Smooth muscle cell (in vitro differentiated cells): ENCODE results near the gene AADACL2. TPM values are rescaled to one million over a fixed set of nuclear protein-coding genes. Genes with fewer than 3 reads are reported as not detected.

Experiments
- DNase-seq: peaks from one replicate; lab custom pipeline; 2025; ENCODE audit not compliant: unreplicated experiment; lab: John Stamatoyannopoulos, UW
- H2AFZ ChIP-seq: fragments of 200-600 bp; sonication (generic); 2 replicates; pipeline ENCODE4 v1.6.0; 2016; ENCODE audit warnings: antibody characterized with exemption, low read depth, mild to moderate bottlenecking
- H3F3A ChIP-seq: fragments of 200-600 bp; sonication (generic); 2 replicates; pipeline ENCODE4 v1.6.0; 2017; ENCODE audit warnings: antibody characterized with exemption, low read depth
- H3K27ac ChIP-seq: fragments of 200-600 bp; sonication (generic); 2 replicates; pipeline ENCODE4 v1.5.1; 2016; ENCODE audit warnings: low read depth, mild to moderate bottlenecking
- H3K27me3 ChIP-seq: fragments of 200-600 bp; sonication (generic); 2 replicates; pipeline ENCODE4 v1.6.1; 2016; ENCODE audit warnings: low read depth, mild to moderate bottlenecking
- H3K36me3 ChIP-seq: fragments of 200-600 bp; sonication (generic); 2 replicates; pipeline ENCODE4 v1.5.1; 2016; ENCODE audit warnings: low read depth
- H3K4me1 ChIP-seq: fragments of 200-600 bp; sonication (generic); 2 replicates; pipeline ENCODE4 v1.5.1; 2016; ENCODE audit warnings: low read depth
- H3K4me2 ChIP-seq: fragments of 200-600 bp; sonication (generic); 2 replicates; pipeline ENCODE4 v1.6.0; 2016; ENCODE audit warnings: mild to moderate bottlenecking
- H3K4me3 ChIP-seq: fragments of 200-600 bp; sonication (generic); 2 replicates; pipeline ENCODE4 v1.5.1; 2016; ENCODE audit warnings: mild to moderate bottlenecking
- H3K79me2 ChIP-seq: fragments of 200-600 bp; sonication (generic); 2 replicates; pipeline ENCODE4 v1.6.0; 2016; ENCODE audit warnings: low read depth, mild to moderate bottlenecking
- H3K9ac ChIP-seq: fragments of 200-600 bp; sonication (generic); 2 replicates; pipeline ENCODE4 v1.6.0; 2016; ENCODE audit warnings: low read depth
- H3K9me3 ChIP-seq: fragments of 200-600 bp; sonication (generic); replicated peaks from 2 replicates; pipeline ENCODE4 v1.5.1; 2016; ENCODE audit warnings: low read depth
- H4K20me1 ChIP-seq: fragments of 200-600 bp; sonication (generic); 2 replicates; pipeline ENCODE4 v1.6.0; 2016; ENCODE audit warnings: low read depth
- WGBS: methylation state at CpG from one replicate; pipeline ENCODE4 v1.1.7; 2016; ENCODE audit warnings: low lambda C conversion rate; 5-methylcytosine and 5-hydroxymethylcytosine counted together
- polyA plus RNA-seq: library from polyadenylated mRNA; unstranded; fragments of >200 nt; fragmentation: Nextera tagmentation; extraction: Ambion mirVana; gene quantifications from 2 replicates; pipeline ENCODE4 v1.2.1, GENCODE V29; 2016
- total RNA-seq: library from RNA; depleted of rRNA; stranded (reverse); fragments of >200 nt; gene quantifications from 2 replicates; pipeline ENCODE4 v1.2.3, GENCODE V29; 2014
- TF ChIP-seq, protein P1 (sequence below): fragments of 200-600 bp; sonication (generic); IDR thresholded peaks from 2 replicates; pipeline ENCODE4 v1.5.1; 2017; ENCODE audit warnings: borderline replicate concordance, mild to moderate bottlenecking, antibody characterized with exemption; ENCODE audit not compliant: insufficient read depth, poor library complexity, severe bottlenecking

Gene AADACL2
- total and polyA plus RNA-seq, 2 experiments from 2014 or later, result not detected

DNA sequence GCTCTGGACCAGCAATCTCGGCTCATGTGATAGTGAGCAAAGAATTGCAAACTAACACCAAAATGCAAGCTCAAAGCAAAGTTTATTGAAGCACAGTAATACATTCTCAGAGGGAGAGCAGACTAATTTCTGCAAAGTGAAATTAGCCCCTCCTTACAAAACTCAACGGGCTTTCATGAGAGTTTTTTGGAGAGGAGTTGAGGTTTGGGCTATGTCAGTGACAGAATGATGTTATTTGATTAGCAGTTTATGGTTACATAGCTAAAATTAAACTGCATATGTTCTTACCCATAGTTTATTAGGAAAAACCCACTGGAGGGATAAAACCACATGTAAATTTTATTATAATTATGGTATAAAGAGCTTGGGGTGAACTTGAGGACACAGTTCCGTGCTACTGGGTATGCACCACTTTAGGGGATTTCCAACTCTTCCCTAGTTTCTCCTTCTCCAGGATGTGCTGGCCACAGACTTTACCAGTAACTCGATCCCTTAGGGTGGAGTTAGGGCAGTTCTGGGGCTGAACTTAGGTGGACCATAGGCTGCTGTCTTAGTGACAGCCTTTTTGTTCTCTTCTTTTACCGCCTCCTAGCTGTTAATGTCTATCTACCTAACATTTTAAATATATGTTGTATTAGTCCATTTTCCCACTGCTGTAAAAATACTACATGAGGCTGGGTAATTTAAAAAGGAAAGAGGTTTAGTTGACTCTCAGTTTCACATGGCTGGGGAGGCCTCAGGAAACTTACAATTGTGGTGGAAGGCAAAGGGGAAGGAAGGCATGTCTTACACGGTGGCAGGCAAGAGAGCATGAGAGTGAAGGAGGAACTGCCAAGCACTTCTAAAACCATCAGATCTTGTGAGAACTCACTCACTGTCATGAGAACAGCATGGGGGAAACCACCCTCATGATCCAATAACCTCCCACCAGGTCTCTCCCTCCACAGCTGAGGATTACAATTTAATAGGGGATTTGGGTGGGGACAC, 8.9 kb upstream of the AADACL2 start:
- DNase-seq, result no peak
- Histone ChIP-seq H3K36me3 (no peaks in the 10 kb centered on the region), H3K9ac (no peak overlapping the region), H4K20me1 (no peaks in the 10 kb centered on the region), H3K27me3 (no peaks in the 10 kb centered on the region), H2AFZ (no peak overlapping the region), H3K4me3 (no peak overlapping the region), H3K27ac (no peak overlapping the region), H3F3A (no peaks in the 10 kb centered on the region), H3K4me1 (no peaks in the 10 kb centered on the region), H3K79me2 (no peaks in the 10 kb centered on the region), H3K4me2 (no peak overlapping the region), H3K9me3 (no peaks in the 10 kb centered on the region)
- TF ChIP-seq, protein P1, sequence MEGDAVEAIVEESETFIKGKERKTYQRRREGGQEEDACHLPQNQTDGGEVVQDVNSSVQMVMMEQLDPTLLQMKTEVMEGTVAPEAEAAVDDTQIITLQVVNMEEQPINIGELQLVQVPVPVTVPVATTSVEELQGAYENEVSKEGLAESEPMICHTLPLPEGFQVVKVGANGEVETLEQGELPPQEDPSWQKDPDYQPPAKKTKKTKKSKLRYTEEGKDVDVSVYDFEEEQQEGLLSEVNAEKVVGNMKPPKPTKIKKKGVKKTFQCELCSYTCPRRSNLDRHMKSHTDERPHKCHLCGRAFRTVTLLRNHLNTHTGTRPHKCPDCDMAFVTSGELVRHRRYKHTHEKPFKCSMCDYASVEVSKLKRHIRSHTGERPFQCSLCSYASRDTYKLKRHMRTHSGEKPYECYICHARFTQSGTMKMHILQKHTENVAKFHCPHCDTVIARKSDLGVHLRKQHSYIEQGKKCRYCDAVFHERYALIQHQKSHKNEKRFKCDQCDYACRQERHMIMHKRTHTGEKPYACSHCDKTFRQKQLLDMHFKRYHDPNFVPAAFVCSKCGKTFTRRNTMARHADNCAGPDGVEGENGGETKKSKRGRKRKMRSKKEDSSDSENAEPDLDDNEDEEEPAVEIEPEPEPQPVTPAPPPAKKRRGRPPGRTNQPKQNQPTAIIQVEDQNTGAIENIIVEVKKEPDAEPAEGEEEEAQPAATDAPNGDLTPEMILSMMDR, result no peak
- 93% methylated on average over 6 of the region's 6 CpGs for WGBS

DNA sequence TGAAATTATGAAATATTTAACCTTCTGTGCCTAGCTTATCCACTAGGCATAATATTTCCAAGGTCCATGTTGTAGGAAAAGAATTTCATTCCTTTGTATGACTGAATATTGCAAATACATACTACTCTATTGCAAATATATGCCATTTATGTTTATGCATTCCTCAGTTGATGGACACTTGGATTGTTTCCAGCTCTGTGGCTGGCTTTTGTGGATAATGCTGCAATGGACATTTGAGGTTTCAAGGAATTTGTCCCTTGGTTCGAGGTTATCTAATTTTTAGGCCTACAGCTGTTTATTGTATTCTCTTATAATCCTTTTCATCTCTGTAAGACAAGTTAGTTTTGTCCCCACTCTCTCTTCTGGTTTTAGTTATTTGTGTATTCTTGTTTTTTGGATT, 7.7 kb upstream of the AADACL2 start:
- Histone ChIP-seq H3K4me3 (no peak overlapping the region), H3K9me3 (no peaks in the 10 kb centered on the region), H2AFZ (no peak overlapping the region), H3K27me3 (no peaks in the 10 kb centered on the region), H3K4me1 (no peaks in the 10 kb centered on the region), H3F3A (no peaks in the 10 kb centered on the region), H3K36me3 (no peaks in the 10 kb centered on the region), H4K20me1 (no peaks in the 10 kb centered on the region), H3K79me2 (no peaks in the 10 kb centered on the region), H3K9ac (no peak overlapping the region), H3K4me2 (no peak overlapping the region), H3K27ac (no peak overlapping the region)
- DNase-seq, result no peak
- WGBS, result 32% methylated on average over 1 of the region's 1 CpG
- TF ChIP-seq, protein P1, result no peak

DNA sequence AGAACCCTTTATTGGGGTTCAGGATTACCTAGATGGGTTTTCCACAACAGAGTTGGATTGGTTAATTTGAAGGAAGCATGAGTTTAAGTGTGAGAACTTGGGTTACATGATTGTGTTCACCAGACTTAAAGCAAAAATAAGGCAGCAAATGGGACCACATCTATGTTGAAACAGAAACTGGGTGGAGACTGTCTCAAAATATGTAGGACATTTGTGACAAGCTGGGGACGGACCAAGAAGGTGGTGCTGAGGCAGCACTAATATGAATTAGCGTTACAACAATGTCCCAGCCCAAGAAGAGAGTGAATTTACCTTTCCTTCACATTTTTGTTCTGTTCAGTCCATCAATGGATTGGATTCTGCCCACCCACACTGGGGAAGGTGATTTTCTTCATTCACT, 866 bp upstream of the AADACL2 start:
- Histone ChIP-seq H3K4me2 (no peak overlapping the region), H3K27ac (no peak overlapping the region), H2AFZ (no peak overlapping the region), H3K36me3 (no peaks in the 10 kb centered on the region), H3K9me3 (no peaks in the 10 kb centered on the region), H3K79me2 (no peaks in the 10 kb centered on the region), H3K9ac (no peak overlapping the region), H3K4me1 (no peaks in the 10 kb centered on the region), H3K27me3 (no peaks in the 10 kb centered on the region), H3F3A (no peaks in the 10 kb centered on the region), H3K4me3 (no peak overlapping the region), H4K20me1 (no peaks in the 10 kb centered on the region)
- 86% methylated on average over 2 of the region's 2 CpGs for WGBS
- TF ChIP-seq, protein P1, result no peak
- no peak for DNase-seq
